HG02938 (cell line): ENCODE data around the gene OST4.

Experiments
- ATAC-seq: cut with Tn5 transposase; IDR thresholded peaks from one replicate; pipeline ENCODE4 v1.9.1; 2021; ENCODE audit warnings: mild to moderate bottlenecking, moderate library complexity; ENCODE audit not compliant: unreplicated experiment

Gene OST4

GRCh38 chr2:27027211-27027651 is 44.2 kb downstream of the OST4 start:
- no peak for ATAC-seq

DNA sequence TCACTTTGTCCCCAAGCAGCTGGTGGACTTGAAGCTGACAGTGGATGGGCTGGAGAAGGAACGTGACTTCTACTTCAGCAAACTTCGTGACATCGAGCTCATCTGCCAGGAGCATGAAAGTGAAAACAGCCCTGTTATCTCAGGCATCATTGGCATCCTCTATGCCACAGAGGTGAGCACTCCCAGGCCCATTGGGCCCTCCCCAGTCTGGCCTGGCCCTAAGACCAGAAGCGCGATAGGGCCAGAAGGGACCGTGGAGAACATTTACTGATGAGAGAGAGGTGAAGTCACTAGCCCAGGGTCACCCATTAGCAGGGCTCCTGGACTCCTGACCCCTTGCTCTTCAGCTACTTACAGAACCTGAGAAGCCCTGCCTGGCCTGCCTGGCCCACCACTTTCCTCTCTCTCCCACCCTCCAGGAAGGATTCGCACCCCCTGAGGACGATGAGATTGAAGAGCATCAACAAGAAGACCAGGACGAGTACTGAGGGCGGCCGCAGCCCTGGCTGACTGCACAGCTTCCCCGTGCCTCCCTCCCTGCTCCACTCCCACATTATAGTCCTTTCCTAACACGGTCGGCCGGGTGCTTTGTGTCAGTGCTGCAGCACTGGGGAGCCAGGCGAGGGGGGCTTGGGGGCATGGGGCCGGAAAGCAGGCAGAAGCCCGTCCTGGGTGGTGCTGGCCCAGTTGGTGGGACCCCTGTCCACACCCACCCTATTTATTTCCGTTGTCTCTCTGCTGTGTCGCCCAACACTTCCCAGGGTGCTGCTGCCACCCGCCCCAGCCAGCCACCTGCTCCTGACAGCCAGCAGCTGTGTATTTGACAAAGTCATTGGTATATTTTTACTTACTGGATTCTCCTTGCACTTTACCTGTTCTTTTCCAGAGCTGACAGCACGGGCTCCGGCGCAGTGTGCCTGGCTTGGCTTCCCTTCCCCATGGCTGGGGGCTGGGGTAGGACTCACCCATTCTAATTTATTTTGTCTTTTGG is 45.3 kb downstream of the OST4 start:
- no peak for ATAC-seq

DNA sequence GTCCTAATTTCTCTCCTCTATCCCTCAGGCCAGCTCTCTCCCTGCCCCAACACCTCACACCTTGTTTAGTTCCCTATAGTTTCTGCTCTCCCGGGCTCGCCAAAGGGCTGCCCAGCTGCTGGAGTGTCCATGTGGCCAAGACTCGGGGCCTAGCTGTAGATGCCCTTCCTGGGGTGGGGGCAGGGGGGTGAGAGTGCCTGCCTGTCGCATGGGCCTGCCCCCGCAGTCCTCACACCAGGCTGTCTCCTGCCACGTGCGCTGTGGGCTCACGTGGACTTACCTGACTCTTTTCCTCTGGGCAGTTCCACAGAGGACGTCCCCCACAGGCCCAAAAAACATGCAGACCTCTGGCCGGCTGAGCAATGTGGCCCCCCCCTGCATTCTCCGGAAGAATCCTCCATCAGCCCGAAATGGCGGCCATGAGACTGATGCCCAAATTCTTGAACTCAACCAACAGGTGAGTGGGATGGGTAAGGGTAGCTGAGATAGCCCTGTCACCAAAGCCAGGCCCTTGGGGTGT is 46.1 kb downstream of the OST4 start:
- no peak for ATAC-seq

DNA sequence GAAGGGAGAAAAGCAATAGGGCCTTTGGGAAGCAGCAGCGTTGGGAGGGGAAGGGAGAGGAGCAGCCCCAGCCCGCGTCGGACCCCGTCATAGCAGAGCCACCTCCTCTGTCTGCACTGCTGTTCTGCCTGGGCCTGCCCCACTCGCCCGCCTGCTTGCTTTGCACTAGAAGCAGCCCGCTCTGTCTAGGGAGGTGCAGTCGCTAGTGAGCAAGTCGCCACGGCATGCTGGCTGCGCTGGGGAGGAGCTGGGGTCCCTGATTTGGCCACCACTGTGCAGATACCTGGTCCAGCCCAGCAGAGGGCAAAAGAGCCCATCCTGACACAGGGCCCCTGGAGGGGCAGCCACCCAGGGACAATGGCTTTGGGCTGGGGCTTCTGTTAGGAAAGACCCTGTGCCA is 46.6 kb downstream of the OST4 start:
- ATAC-seq, result no peak

DNA sequence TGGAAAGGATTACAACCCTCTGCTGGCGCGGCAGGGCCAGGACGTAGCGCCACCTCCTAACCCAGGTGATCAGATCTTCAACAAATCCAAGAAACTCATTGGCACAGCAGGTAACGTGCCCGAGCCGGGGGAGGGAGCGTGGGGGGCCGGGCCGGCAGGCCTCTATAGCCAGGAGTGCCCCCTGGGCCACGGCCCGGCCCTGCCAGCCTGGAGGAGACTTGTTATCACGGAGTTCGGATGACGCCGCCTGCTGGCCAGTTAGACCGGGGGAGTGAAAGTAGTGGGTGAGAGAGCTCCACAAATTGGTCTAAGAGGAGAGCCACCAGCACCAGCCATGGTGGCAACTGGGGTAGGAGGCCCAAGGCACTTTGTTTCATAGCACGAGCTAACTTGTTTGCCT is 47.3 kb downstream of the OST4 start:
- no peak for ATAC-seq

GRCh38 chr2:27023740-27024139 is 47.7 kb downstream of the OST4 start:
- no peak for ATAC-seq

- ATAC-seq, result no peak
Measured at GRCh38 chr2:27021253-27022049, 50.0 kb downstream of the OST4 start.
